ENCODE measurements around the gene PNMA6A.

PNMA6A gene

DNA sequence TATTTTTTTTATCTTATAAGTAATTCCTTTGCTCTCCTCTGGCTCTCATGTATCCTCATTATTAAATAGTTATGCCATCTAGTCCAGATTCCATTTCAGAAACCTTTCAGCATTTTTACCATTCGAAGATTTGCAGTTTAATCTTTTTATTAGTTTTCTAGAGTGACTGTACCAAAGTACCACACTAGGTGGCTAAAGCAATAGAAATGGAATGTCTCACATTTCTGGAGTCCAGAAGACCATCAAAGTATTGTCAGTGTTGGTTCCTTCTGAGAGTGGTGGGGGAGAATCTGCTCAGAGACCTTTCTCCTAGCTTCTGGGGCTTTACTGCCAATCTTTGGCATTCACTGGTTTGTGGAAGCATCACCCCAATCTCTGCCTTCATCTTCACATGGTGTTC, 19.7 kb upstream of the PNMA6A start:
- Histone ChIP-seq H2AFZ (ENCODE audit: low read depth, low read length) (no peak overlapping the region), H3K79me2 (ENCODE audit: insufficient read depth, low read length) (no peaks in the 10 kb centered on the region), H3K9ac (ENCODE audit: low read depth, low read length) (no peak overlapping the region), H3K4me1 (ENCODE audit: insufficient read depth, low read length) (no peaks in the 10 kb centered on the region), H3K4me3 (ENCODE audit: low read depth in 1 of 2, low read length in 2 of 2) (no peak overlapping the region), H4K20me1 (ENCODE audit: insufficient read depth, low read length) (no peaks in the 10 kb centered on the region), H3K27ac (ENCODE audit: low read length) (no peak overlapping the region), H3K27me3 (ENCODE audit: insufficient read depth, low read length, poor library complexity) (no peaks in the 10 kb centered on the region), H3K4me2 (ENCODE audit: insufficient read depth, low read length) (no peak overlapping the region), H3K9me3 (ENCODE audit: insufficient read depth, low read length, severe bottlenecking) (no peaks in the 10 kb centered on the region), H3K36me3 (ENCODE audit: insufficient read depth, low read length) (no peaks in the 10 kb centered on the region)
- DNase-seq, result no peak
- no peak for TF ChIP-seq EZH2 (IDR thresholded peaks at IDR 0.05; ENCODE audit: borderline replicate concordance, low read depth, low read length, severe bottlenecking)
- TF ChIP-seq, protein P1, sequence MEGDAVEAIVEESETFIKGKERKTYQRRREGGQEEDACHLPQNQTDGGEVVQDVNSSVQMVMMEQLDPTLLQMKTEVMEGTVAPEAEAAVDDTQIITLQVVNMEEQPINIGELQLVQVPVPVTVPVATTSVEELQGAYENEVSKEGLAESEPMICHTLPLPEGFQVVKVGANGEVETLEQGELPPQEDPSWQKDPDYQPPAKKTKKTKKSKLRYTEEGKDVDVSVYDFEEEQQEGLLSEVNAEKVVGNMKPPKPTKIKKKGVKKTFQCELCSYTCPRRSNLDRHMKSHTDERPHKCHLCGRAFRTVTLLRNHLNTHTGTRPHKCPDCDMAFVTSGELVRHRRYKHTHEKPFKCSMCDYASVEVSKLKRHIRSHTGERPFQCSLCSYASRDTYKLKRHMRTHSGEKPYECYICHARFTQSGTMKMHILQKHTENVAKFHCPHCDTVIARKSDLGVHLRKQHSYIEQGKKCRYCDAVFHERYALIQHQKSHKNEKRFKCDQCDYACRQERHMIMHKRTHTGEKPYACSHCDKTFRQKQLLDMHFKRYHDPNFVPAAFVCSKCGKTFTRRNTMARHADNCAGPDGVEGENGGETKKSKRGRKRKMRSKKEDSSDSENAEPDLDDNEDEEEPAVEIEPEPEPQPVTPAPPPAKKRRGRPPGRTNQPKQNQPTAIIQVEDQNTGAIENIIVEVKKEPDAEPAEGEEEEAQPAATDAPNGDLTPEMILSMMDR (IDR thresholded peaks at IDR 0.05; ENCODE audit: borderline replicate concordance, extremely low read depth, low read length, poor library complexity, severe bottlenecking), result no peak
- no peak for ATAC-seq (ENCODE audit: insufficient read depth, low read depth)

DNA sequence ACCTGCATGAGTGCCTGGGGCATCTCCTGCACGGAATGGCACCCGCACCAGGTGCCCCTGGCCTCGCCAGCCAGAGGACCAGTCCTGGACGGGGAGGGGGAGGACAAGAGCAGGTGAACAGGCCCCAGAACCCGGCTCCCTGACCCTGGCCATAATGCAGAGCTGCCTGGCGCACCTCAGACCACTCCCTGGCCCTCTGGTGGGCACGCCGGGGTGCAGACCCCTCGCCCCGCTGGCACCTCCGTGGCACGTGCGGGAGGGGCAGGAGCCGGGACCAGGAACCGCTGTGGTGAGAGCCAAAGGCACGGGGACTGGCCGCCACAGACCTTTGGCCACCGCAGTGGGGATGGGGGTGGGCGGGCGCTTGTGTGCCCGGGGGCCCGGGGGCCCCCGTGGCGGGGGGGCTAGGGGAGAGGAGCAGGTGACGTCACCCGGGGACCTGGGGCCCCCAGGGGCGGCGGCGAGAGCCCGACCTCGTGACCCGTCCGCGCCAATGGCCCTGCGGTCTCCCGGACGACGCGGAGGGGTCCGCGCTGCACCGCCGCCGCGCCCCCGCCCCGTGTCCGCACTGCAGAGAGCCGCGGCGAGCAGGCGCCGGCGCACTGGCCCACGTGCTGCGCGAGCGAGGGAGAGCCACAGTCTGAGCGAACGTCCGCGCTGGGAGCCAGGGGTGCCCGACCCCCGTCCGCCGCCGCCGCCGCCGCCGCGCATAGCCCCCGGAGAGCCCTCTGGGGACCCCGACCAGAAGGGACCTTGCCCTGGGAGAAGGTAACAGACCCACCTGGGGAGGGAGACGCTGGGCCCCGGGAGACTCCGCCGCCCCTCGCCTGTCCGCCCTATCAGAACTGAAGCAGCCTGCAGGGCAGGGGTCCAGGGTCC, 16.1 kb upstream of the PNMA6A start, which contains the start of gene PNMA3:
PNMA3 (plus strand) TSS at position 600 of the 879 bp plus-strand sequence. CDS start 586 bp downstream, outside the sequence.
- no peaks in the 10 kb centered on the region for H3K27me3 ChIP-seq (ENCODE audit: insufficient read depth, low read length, poor library complexity)
- DNase-seq (no peak), ATAC-seq (ENCODE audit: insufficient read depth, low read depth) (no peak)
- TF ChIP-seq, protein P1 (IDR thresholded peaks at IDR 0.05; ENCODE audit: borderline replicate concordance, extremely low read depth, low read length, poor library complexity, severe bottlenecking), result no peak
- TF ChIP-seq EZH2 (IDR thresholded peaks at IDR 0.05; ENCODE audit: borderline replicate concordance, low read depth, low read length, severe bottlenecking), result no peak
- H3K79me2 ChIP-seq (ENCODE audit: insufficient read depth, low read length), result no peaks in the 10 kb centered on the region
- no peak within 1 kb of the TSS for H3K27ac ChIP-seq (ENCODE audit: low read length)
- H3K4me1 ChIP-seq (ENCODE audit: insufficient read depth, low read length), result no peaks in the 10 kb centered on the region
- no peak within 1 kb of the TSS for H3K4me2 ChIP-seq (ENCODE audit: insufficient read depth, low read length)
- no peak within 1 kb of the TSS for H2AFZ ChIP-seq (ENCODE audit: low read depth, low read length)
- no peaks in the 10 kb centered on the region for H3K36me3 ChIP-seq (ENCODE audit: insufficient read depth, low read length)
- no peak within 1 kb of the TSS for H3K9ac ChIP-seq (ENCODE audit: low read depth, low read length)
- H3K4me3 ChIP-seq (ENCODE audit: low read depth in 1 of 2, low read length in 2 of 2), result no peak within 1 kb of the TSS
- no peaks in the 10 kb centered on the region for H4K20me1 ChIP-seq (ENCODE audit: insufficient read depth, low read length)
- H3K9me3 ChIP-seq (ENCODE audit: insufficient read depth, low read length, severe bottlenecking), result no peaks in the 10 kb centered on the region

DNA sequence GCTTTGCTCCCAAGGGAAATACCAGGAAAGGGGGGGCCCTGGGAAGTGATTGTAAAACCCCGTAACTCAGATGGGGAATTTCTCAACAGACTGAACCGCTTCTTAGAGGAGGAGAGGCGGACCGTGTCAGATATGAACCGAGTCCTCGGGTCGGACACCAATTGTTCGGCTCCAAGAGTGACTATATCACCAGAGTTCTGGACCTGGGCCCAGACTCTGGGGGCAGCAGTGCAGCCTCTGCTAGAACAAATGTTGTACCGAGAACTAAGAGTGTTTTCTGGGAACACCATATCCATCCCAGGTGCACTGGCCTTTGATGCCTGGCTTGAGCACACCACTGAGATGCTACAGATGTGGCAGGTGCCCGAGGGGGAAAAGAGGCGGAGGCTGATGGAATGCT, 15.0 kb upstream of the PNMA6A start:
- DNase-seq (no peak), ATAC-seq (ENCODE audit: insufficient read depth, low read depth) (no peak)
- H3K9ac ChIP-seq (ENCODE audit: low read depth, low read length), result no peak overlapping the region
- H3K4me3 ChIP-seq (ENCODE audit: low read depth in 1 of 2, low read length in 2 of 2), result no peak overlapping the region
- no peaks in the 10 kb centered on the region for H3K36me3 ChIP-seq (ENCODE audit: insufficient read depth, low read length)
- no peak for TF ChIP-seq EZH2 (IDR thresholded peaks at IDR 0.05; ENCODE audit: borderline replicate concordance, low read depth, low read length, severe bottlenecking)
- TF ChIP-seq, protein P1 (IDR thresholded peaks at IDR 0.05; ENCODE audit: borderline replicate concordance, extremely low read depth, low read length, poor library complexity, severe bottlenecking), result no peak
- H3K27ac ChIP-seq (ENCODE audit: low read length), result no peak overlapping the region
- H3K79me2 ChIP-seq (ENCODE audit: insufficient read depth, low read length), result no peaks in the 10 kb centered on the region
- H3K4me2 ChIP-seq (ENCODE audit: insufficient read depth, low read length), result no peak overlapping the region
- H3K27me3 ChIP-seq (ENCODE audit: insufficient read depth, low read length, poor library complexity), result no peaks in the 10 kb centered on the region
- H3K4me1 ChIP-seq (ENCODE audit: insufficient read depth, low read length), result no peaks in the 10 kb centered on the region
- no peak overlapping the region for H2AFZ ChIP-seq (ENCODE audit: low read depth, low read length)
- no peaks in the 10 kb centered on the region for H4K20me1 ChIP-seq (ENCODE audit: insufficient read depth, low read length)
- H3K9me3 ChIP-seq (ENCODE audit: insufficient read depth, low read length, severe bottlenecking), result no peaks in the 10 kb centered on the region
